ENCODE data around the gene CCNY. TPM values are rescaled to one million over a fixed set of nuclear protein-coding genes. Genes with fewer than 3 reads are reported as not detected.
A peak's percentile ranks its signal among the peaks of the same experiment; 100 is the strongest.

Gene CCNY
- total RNA-seq, 3 donors from 2014 or later (not counting 1 experiment from before 2014, with no cell fraction given), result 71.0 to 87.2 (median 74.3) TPM

DNA sequence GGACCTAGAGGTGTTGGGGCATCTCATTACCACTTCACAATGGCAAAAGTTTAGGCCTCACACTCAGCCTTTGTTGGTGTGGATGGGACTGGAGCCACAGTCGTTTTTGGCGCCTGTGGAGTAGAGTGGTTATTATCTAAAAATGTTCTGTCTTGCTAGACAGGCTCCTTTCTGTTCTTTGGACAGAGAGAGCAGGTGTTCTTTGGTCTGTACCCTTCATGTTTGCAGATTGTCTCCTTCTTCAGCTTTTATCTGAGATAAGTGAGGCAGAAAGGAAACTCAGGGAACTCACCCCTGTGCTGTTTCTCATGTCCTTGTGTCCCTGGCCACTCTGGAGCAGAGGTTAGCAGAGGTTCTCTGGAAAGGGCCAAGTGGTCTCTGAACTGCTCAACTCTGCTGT lies 103.7 kb downstream of the CCNY start:
- Histone ChIP-seq H3K4me1 (ENCODE audit: control insufficient read depth, insufficient read depth, low read length) (no peaks in the 10 kb centered on the region), H3K27me3 (ENCODE audit: control insufficient read depth, insufficient read depth, low read length) (no peaks in the 10 kb centered on the region), H3K27ac (ENCODE audit: low read length) (no peak overlapping the region), H3K9me3 (ENCODE audit: control insufficient read depth, insufficient read depth, low read length) (peaks cover 33% of the 10 kb centered on the region), H3K4me3 (ENCODE audit: low read length) (no peak overlapping the region), H3K36me3 (ENCODE audit: control insufficient read depth, insufficient read depth, low read length) (no peaks in the 10 kb centered on the region)
- Mint-ChIP-seq H3K9me3 (peaks cover 16 to 27% of the 10 kb centered on the region in 2 donors), H3K27ac (no peak overlapping the region), H3K36me3 (peaks cover 28% of the 10 kb centered on the region), H3K27me3 (ENCODE audit: low read depth in 2 of 2) (no peaks in the 10 kb centered on the region), H3K4me3 (no peak overlapping the region), H3K4me1 (peaks cover 52 to 58% of the 10 kb centered on the region in 2 donors)
- no peak for DNase-seq
- TF ChIP-seq, protein P1, sequence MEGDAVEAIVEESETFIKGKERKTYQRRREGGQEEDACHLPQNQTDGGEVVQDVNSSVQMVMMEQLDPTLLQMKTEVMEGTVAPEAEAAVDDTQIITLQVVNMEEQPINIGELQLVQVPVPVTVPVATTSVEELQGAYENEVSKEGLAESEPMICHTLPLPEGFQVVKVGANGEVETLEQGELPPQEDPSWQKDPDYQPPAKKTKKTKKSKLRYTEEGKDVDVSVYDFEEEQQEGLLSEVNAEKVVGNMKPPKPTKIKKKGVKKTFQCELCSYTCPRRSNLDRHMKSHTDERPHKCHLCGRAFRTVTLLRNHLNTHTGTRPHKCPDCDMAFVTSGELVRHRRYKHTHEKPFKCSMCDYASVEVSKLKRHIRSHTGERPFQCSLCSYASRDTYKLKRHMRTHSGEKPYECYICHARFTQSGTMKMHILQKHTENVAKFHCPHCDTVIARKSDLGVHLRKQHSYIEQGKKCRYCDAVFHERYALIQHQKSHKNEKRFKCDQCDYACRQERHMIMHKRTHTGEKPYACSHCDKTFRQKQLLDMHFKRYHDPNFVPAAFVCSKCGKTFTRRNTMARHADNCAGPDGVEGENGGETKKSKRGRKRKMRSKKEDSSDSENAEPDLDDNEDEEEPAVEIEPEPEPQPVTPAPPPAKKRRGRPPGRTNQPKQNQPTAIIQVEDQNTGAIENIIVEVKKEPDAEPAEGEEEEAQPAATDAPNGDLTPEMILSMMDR (IDR thresholded peaks at IDR 0.05), result no peak
- intact Hi-C loops (cut with micrococcal nuclease), result loop anchor here (10.0 kb wide), 1 partner anchor 85 kb away; no protein-coding TSS in a partner anchor
- ATAC-seq, result no peak
- 95% methylated on average over 2 of the region's 2 CpGs for WGBS (ENCODE audit: insufficient coverage)

DNA sequence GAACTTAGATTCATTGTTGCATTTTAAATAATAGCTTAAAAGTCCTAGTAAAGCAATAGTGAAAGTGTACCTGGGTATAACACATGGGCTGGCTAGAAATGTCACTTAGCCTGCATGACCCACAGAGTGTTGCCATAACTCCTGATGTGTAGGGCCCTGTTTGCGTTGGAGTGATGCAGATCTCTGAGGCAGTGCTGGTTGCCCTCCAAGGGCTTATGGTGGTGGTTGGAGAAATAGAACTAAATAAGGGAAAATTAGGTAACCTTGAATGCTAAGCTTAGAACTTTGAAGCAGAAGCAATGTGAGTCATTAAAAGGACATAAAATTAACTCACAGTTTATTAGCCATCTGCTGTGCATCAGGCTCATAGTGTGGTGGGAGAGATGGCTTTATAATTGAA lies 105.7 kb downstream of the CCNY start:
- Histone ChIP-seq H3K36me3 (ENCODE audit: control insufficient read depth, insufficient read depth, low read length) (no peaks in the 10 kb centered on the region), H3K27me3 (ENCODE audit: control insufficient read depth, insufficient read depth, low read length) (no peaks in the 10 kb centered on the region), H3K4me1 (ENCODE audit: control insufficient read depth, insufficient read depth, low read length) (peaks cover 6% of the 10 kb centered on the region), H3K4me3 (ENCODE audit: low read length) (no peak overlapping the region), H3K27ac (ENCODE audit: low read length) (no peak overlapping the region), H3K9me3 (ENCODE audit: control insufficient read depth, insufficient read depth, low read length) (peaks cover 33% of the 10 kb centered on the region)
- ATAC-seq (peak in 1 of 3 donors; percentile 52), DNase-seq (no peak)
- peaks cover 21% of the 10 kb centered on the region for H3K36me3 Mint-ChIP-seq
- intact Hi-C loops (cut with micrococcal nuclease), result loop anchor here (10.0 kb wide), 1 partner anchor 87 kb away; no protein-coding TSS in a partner anchor
- peak overlapping the region; percentile 36 to 66 for H3K27ac Mint-ChIP-seq
- no peaks in the 10 kb centered on the region for H3K27me3 Mint-ChIP-seq (ENCODE audit: low read depth in 2 of 2)
- H3K9me3 Mint-ChIP-seq, result peaks cover 16 to 28% of the 10 kb centered on the region in 2 donors
- no peak overlapping the region for H3K4me3 Mint-ChIP-seq
- WGBS (ENCODE audit: insufficient coverage), result 91% methylated on average over 1 of the region's 1 CpG
- TF ChIP-seq, protein P1 (IDR thresholded peaks at IDR 0.05), result no peak
- peaks cover 53 to 63% of the 10 kb centered on the region in 2 donors for H3K4me1 Mint-ChIP-seq

DNA sequence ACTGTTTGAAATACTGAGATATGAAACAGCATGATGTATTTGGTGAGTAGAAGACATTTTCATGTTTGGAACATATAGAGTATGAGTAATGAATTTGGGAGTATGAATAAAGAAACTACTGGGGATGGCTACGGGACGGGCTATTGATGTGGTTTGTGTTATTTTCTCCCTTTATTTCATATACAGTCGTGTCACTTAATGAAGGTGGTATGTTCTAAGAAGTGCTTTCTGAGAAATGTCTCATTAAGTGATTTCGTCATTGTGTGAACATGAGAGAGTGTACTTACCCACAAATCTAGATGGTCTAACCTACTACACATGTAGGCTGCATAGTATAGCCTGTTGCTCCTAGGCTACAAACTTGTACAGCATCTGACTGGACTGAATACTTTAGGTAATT lies 106.3 kb downstream of the CCNY start:
- Mint-ChIP-seq H3K4me3 (no peak overlapping the region), H3K4me1 (peaks cover 58 to 69% of the 10 kb centered on the region in 2 donors), H3K36me3 (peaks cover 21% of the 10 kb centered on the region), H3K27ac (peak overlapping the region; percentile 36 to 66), H3K27me3 (ENCODE audit: low read depth in 2 of 2) (no peaks in the 10 kb centered on the region), H3K9me3 (peaks cover 16 to 28% of the 10 kb centered on the region in 2 donors)
- Histone ChIP-seq H3K27me3 (ENCODE audit: control insufficient read depth, insufficient read depth, low read length) (no peaks in the 10 kb centered on the region), H3K4me3 (ENCODE audit: low read length) (no peak overlapping the region), H3K27ac (ENCODE audit: low read length) (no peak overlapping the region), H3K36me3 (ENCODE audit: control insufficient read depth, insufficient read depth, low read length) (no peaks in the 10 kb centered on the region), H3K4me1 (ENCODE audit: control insufficient read depth, insufficient read depth, low read length) (peaks cover 11% of the 10 kb centered on the region), H3K9me3 (ENCODE audit: control insufficient read depth, insufficient read depth, low read length) (peaks cover 33% of the 10 kb centered on the region)
- no CpG with 5 or more reads among the region's 4 CpGs for WGBS (ENCODE audit: insufficient coverage)
- TF ChIP-seq, protein P1 (IDR thresholded peaks at IDR 0.05), result no peak
- DNase-seq (no peak), ATAC-seq (no peak)
- intact Hi-C loops (cut with micrococcal nuclease), result loop anchor here (10.0 kb wide), 1 partner anchor 88 kb away; no protein-coding TSS in a partner anchor

DNA sequence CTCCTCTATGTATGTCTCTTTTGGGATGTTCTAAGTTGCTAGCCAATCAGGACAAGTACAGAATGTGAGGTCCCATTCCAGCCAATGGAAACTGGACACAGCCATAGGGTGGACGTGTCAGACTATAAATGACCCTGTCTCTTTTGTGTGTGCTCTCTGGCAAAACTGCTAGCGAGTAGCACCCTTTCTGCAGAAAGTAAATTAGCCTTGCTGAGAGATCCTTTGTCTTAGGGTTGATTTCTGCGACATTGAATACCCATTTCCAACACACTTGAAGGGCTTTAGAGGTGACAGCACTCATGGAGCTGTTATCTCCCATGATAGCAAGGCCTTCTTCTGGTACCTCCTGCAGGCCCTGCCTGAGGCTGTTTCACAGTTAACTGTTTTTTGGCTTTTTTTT lies 107.5 kb downstream of the CCNY start:
- Mint-ChIP-seq H3K36me3 (peaks cover 15% of the 10 kb centered on the region), H3K4me1 (peaks cover 71 to 77% of the 10 kb centered on the region in 2 donors), H3K9me3 (peaks cover 12 to 25% of the 10 kb centered on the region in 2 donors), H3K4me3 (no peak overlapping the region), H3K27ac (peak overlapping the region in 1 of 2 donors; percentile 19), H3K27me3 (ENCODE audit: low read depth in 2 of 2) (no peaks in the 10 kb centered on the region)
- WGBS (ENCODE audit: insufficient coverage), result 91% methylated on average over 3 of the region's 3 CpGs
- Histone ChIP-seq H3K36me3 (ENCODE audit: control insufficient read depth, insufficient read depth, low read length) (no peaks in the 10 kb centered on the region), H3K27ac (ENCODE audit: low read length) (no peak overlapping the region), H3K4me3 (ENCODE audit: low read length) (no peak overlapping the region), H3K4me1 (ENCODE audit: control insufficient read depth, insufficient read depth, low read length) (peaks cover 24% of the 10 kb centered on the region), H3K9me3 (ENCODE audit: control insufficient read depth, insufficient read depth, low read length) (peaks cover 29% of the 10 kb centered on the region), H3K27me3 (ENCODE audit: control insufficient read depth, insufficient read depth, low read length) (no peaks in the 10 kb centered on the region)
- TF ChIP-seq, protein P1 (IDR thresholded peaks at IDR 0.05), result no peak
- DNase-seq (no peak), ATAC-seq (no peak)
- intact Hi-C loops (cut with micrococcal nuclease), result loop anchor here (10.0 kb wide), 1 partner anchor 89 kb away; no protein-coding TSS in a partner anchor
